ENCODE measurements around the gene COX4I2. TPM values are rescaled to one million over a fixed set of nuclear protein-coding genes. Genes with fewer than 3 reads are reported as not detected.

Gene COX4I2
- total RNA-seq, 2 donors from 2014 or later: 0.41 to 3.6 TPM

- H3K4me3 ChIP-seq: peak overlapping the region; percentile 69 to 71
- intact Hi-C loops (cut with DNase I): loop anchor here (2.0 kb wide), 1 partner anchor 32 kb away; no protein-coding TSS in a partner anchor
- H3K27me3 ChIP-seq (replicated peaks; ENCODE audit: insufficient read depth): no peaks in the 10 kb centered on the region
- TF ChIP-seq POLR2A (IDR thresholded peaks at IDR 0.05) (no peak), CTCF (IDR thresholded peaks at IDR 0.05) (no peak), POLR2AphosphoS5 (IDR thresholded peaks at IDR 0.05) (no peak)
- peaks cover 16% of the 10 kb centered on the region for H3K4me1 ChIP-seq (replicated peaks)
- no peaks in the 10 kb centered on the region for H3K9me3 ChIP-seq
- H3K36me3 ChIP-seq: no peaks in the 10 kb centered on the region
- WGBS: 0% methylated on average over 14 of the region's 14 CpGs
- H3K27ac ChIP-seq: peak overlapping the region; percentile 85 to 86
- no peak for DNase-seq (ENCODE audit: low spot score)
These were observed 33.1 kb upstream of the COX4I2 start for GRCh38 chr20:31604567-31605030.

- intact Hi-C loops (cut with DNase I): loop anchor here (2.0 kb wide), 1 partner anchor 32 kb away; no protein-coding TSS in a partner anchor
- under 1% methylated on average over 51 of the region's 74 CpGs for WGBS
- Histone ChIP-seq H3K36me3 (no peaks in the 10 kb centered on the region), H3K4me1 (replicated peaks) (peaks cover 16% of the 10 kb centered on the region), H3K9me3 (no peaks in the 10 kb centered on the region), H3K27me3 (replicated peaks; ENCODE audit: insufficient read depth) (no peaks in the 10 kb centered on the region), H3K27ac (peak within 1 kb of the TSS; percentile 85 to 86), H3K4me3 (peak within 1 kb of the TSS; percentile 69 to 71)
- TF ChIP-seq CTCF (IDR thresholded peaks at IDR 0.05) (peak in 2 of 4 experiments; percentile 6 to 13), POLR2A (IDR thresholded peaks at IDR 0.05) (peak; percentile 97), POLR2AphosphoS5 (IDR thresholded peaks at IDR 0.05) (peak; percentile 95)
- DNase-seq (ENCODE audit: low spot score): peak; percentile 98
These were observed 32.4 kb upstream of the COX4I2 start, which contains the start of gene ID1 for GRCh38 chr20:31605031-31605901. Gene ID1, plus strand, starts transcription at chr20:31605289. Its CDS starts 99 bp downstream, at chr20:31605388.

- Histone ChIP-seq H3K4me3 (peak overlapping the region; percentile 69 to 71), H3K36me3 (no peaks in the 10 kb centered on the region), H3K9me3 (no peaks in the 10 kb centered on the region), H3K27me3 (replicated peaks; ENCODE audit: insufficient read depth) (no peaks in the 10 kb centered on the region), H3K4me1 (replicated peaks) (peaks cover 16% of the 10 kb centered on the region), H3K27ac (peak overlapping the region; percentile 85 to 86)
- DNase-seq (ENCODE audit: low spot score): peak; percentile 14
- intact Hi-C loops (cut with DNase I): loop anchor here (2.0 kb wide), 1 partner anchor 33 kb away; no protein-coding TSS in a partner anchor
- 4% methylated on average over 36 of the region's 39 CpGs for WGBS
- TF ChIP-seq POLR2AphosphoS5 (IDR thresholded peaks at IDR 0.05) (no peak), POLR2A (IDR thresholded peaks at IDR 0.05) (no peak), CTCF (IDR thresholded peaks at IDR 0.05) (no peak)
These were observed 31.6 kb upstream of the COX4I2 start for GRCh38 chr20:31605902-31606803.

GRCh38 chr20:31606804-31607639, 30.7 kb upstream of the COX4I2 start:
- TF ChIP-seq POLR2A (IDR thresholded peaks at IDR 0.05) (peak; percentile 14), CTCF (IDR thresholded peaks at IDR 0.05) (no peak), POLR2AphosphoS5 (IDR thresholded peaks at IDR 0.05) (peak; percentile 19)
- DNase-seq (ENCODE audit: low spot score): peak; percentile 28
- Histone ChIP-seq H3K4me3 (peak overlapping the region; percentile 69 to 71), H3K4me1 (replicated peaks) (peaks cover 16% of the 10 kb centered on the region), H3K36me3 (no peaks in the 10 kb centered on the region), H3K27me3 (replicated peaks; ENCODE audit: insufficient read depth) (no peaks in the 10 kb centered on the region), H3K27ac (peak overlapping the region; percentile 85 to 86), H3K9me3 (no peaks in the 10 kb centered on the region)
- intact Hi-C loops (cut with DNase I): no loop called here
- 35% methylated on average over 8 of the region's 8 CpGs for WGBS
